ENCODE results near the gene KLF4.

GRCh38 chr9:107484117-107484723, 5.3 kb downstream of the KLF4 start:
- TF ChIP-seq CTCF (IDR thresholded peaks at IDR 0.05) (peak in 2 of 3 donors; percentile 42 to 68), EP300 (IDR thresholded peaks at IDR 0.05) (no peak)
